Naive thymus-derived CD4-positive, alpha-beta T cell (primary cell): ENCODE measurements around the gene EZR. TPM values are rescaled to one million over a fixed set of nuclear protein-coding genes. Genes with fewer than 3 reads are reported as not detected.

Experiments used
- ATAC-seq: fragments of 150-1000 bp; cut with Tn5 transposase; 2 replicates; pipeline ENCODE4 v1.10.0; 2021; ENCODE audit warnings: mild to moderate bottlenecking, moderate library complexity
- CTCF ChIA-PET: fragments of 350-600 bp; sonication (Branson Sonifier 250); formaldehyde crosslinking; loops from one replicate; lab custom pipeline; 2021; ENCODE audit warnings: antibody characterized with exemption; lab: Charles Lee
- POLR2A ChIA-PET: fragments of 350-600 bp; sonication (Branson Sonifier 250); formaldehyde crosslinking; loops from one replicate; lab custom pipeline; 2021; ENCODE audit warnings: antibody characterized with exemption, inconsistent platforms; lab: Charles Lee
- DNase-seq, 9 donors: peaks; one replicate each; pipeline versions ENCODE4 v3.0.0 to v3.0.0-alpha.2; 2020 to 2022; ENCODE audit warnings: mixed read lengths in 1 of 9
- H3K27ac ChIP-seq: one replicate; pipeline ENCODE4 v1.7.0; 2013; ENCODE audit warnings: mild to moderate bottlenecking, low read depth, low read length, moderate library complexity
- H3K27me3 ChIP-seq, 2 donors: one replicate each; pipeline ENCODE4 v1.7.0; 2013; ENCODE audit warnings: low read length in 2 of 2, mild to moderate bottlenecking in 2 of 2, moderate library complexity in 2 of 2; ENCODE audit not compliant: control insufficient read depth in 2 of 2, insufficient read depth in 2 of 2
- H3K36me3 ChIP-seq, 3 experiments: 1 replicate in 2 of 3; 2 replicates in 1 of 3; pipeline ENCODE4 v1.7.0; 2013; ENCODE audit warnings: low read length in 3 of 3, mild to moderate bottlenecking in 3 of 3, moderate library complexity in 1 of 3; ENCODE audit not compliant: insufficient read depth in 3 of 3, control insufficient read depth in 2 of 3
- H3K4me1 ChIP-seq, 2 donors: one replicate each; pipeline ENCODE4 v1.7.0; 2013; ENCODE audit warnings: low read length in 2 of 2, mild to moderate bottlenecking in 2 of 2, moderate library complexity in 1 of 2; ENCODE audit not compliant: control insufficient read depth in 2 of 2, insufficient read depth in 2 of 2
- H3K4me3 ChIP-seq: 2 replicates; pipeline ENCODE4 v1.7.0; 2013; ENCODE audit warnings: mild to moderate bottlenecking, low read length
- H3K9me3 ChIP-seq, 3 experiments: 1 replicate in 2 of 3; 2 replicates in 1 of 3; pipeline ENCODE4 v1.7.0; 2013; ENCODE audit warnings: low read length in 3 of 3; ENCODE audit not compliant: control insufficient read depth in 2 of 3
- H3K27ac Mint-ChIP-seq, 9 donors: one replicate each; pipeline ENCODE4 v1.8.0; 2020 to 2022; ENCODE audit warnings: mixed read lengths in 9 of 9, mild to moderate bottlenecking in 8 of 9, moderate library complexity in 5 of 9, inconsistent platforms in 2 of 9
- H3K27me3 Mint-ChIP-seq, 5 donors: one replicate each; pipeline ENCODE4 v1.8.0; 2021 to 2022; ENCODE audit warnings: mixed read lengths in 5 of 5, mild to moderate bottlenecking in 1 of 5
- H3K36me3 Mint-ChIP-seq, 5 donors: one replicate each; pipeline ENCODE4 v1.8.0; 2020 to 2022; ENCODE audit warnings: mixed read lengths in 5 of 5, mild to moderate bottlenecking in 3 of 5, inconsistent platforms in 1 of 5
- H3K4me1 Mint-ChIP-seq, 7 donors: one replicate each; pipeline ENCODE4 v1.8.0; 2020 to 2022; ENCODE audit warnings: mixed read lengths in 7 of 7, mild to moderate bottlenecking in 3 of 7, inconsistent platforms in 1 of 7
- H3K4me3 Mint-ChIP-seq, 10 donors: one replicate each; pipeline ENCODE4 v1.8.0; 2020 to 2022; ENCODE audit warnings: mild to moderate bottlenecking in 10 of 10, mixed read lengths in 10 of 10, moderate library complexity in 6 of 10, inconsistent platforms in 2 of 10
- H3K9me3 Mint-ChIP-seq, 11 donors: one replicate each; pipeline ENCODE4 v1.8.0; 2020 to 2022; ENCODE audit warnings: mixed read lengths in 11 of 11, mild to moderate bottlenecking in 4 of 11, inconsistent platforms in 1 of 11, moderate library complexity in 1 of 11
- intact Hi-C, 2 donors: fragments of 100-400 bp; cut with micrococcal nuclease; formaldehyde crosslinking; loops; one replicate each; pipeline ENCODE4 v1.15.1; 2023
- polyA plus RNA-seq, 2 donors: library from polyadenylated mRNA; unstranded; fragments of 300-500 nt; fragmentation: Illumina TruSeq; gene quantifications; one replicate each; pipeline ENCODE4 v1.2.3, GENCODE V29; 2021
- total RNA-seq, 6 experiments: library from RNA in 5 of 6; stranded (reverse) in 5 of 6; gene quantifications; 1 replicate in 5 of 6; 2 replicates in 1 of 6; pipeline ENCODE4 v1.2.3 and lab custom pipeline; 2021 to 2026

EZR gene
- total and polyA plus RNA-seq, 7 experiments from 2014 or later, result 115 to 201 (median 140) TPM

DNA sequence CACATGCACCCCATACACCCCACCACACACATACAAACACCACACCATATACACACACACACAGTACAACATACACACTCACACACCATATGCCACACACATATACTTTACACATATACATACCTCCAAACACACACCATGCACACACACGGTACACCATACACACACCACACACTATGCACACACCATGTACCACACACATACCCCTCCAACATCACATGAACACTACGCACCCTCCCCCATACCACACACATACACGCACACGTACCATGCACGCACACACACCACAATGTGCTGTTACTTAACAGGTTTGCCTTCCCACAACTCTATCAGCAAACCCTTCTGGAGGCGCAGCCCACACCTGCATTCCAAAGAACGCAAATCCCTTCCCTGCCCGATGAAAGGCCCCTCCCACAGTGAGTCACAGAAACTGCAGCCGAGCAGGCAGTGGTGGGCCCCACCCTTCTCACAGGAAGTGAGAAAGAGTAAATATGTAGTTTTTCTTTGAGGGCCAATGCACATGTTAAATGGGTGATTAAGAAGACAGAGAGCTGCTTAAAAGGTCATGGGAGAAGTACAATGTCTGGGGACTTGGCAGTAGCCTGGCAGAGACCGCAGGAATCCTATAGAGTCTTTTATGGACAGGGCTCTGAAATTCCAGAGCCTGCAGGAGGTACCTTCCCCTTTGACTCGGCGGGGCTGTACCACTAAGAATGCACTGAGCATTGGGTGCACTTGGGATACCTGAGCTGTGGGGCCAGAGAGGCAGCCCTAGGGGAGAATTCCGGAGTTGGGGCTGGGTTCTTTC, 34.1 kb upstream of the EZR start:
- H3K27ac Mint-ChIP-seq, result no peak overlapping the region
- POLR2A ChIA-PET, result interaction anchor here (0.7 to 7.1 kb wide), 27 partner anchors 9 to 620 kb away, joined by 3 to 219 read pairs (median 5); partner anchors contain the start of genes EZR and TAGAP
- peak; percentile 79 for ATAC-seq

GRCh38 chr6:158852312-158853071, 33.3 kb upstream of the EZR start:
- ChIA-PET CTCF (interaction anchor here (0.9 to 2.0 kb wide), 2 partner anchors 12 to 17 kb away, joined by 4 to 7 read pairs; no protein-coding TSS in a partner anchor), POLR2A (interaction anchor here (0.5 to 7.1 kb wide), 11 partner anchors 10 to 619 kb away, joined by 3 to 219 read pairs (median 4); partner anchors contain the start of gene EZR)
- Mint-ChIP-seq H3K27me3 (no peaks in the 10 kb centered on the region), H3K9me3 (no peaks in the 10 kb centered on the region), H3K4me1 (peaks cover 14 to 41% (median 30%) of the 10 kb centered on the region in 7 donors), H3K27ac (no peak overlapping the region), H3K36me3 (peaks cover 0 to 1% (median 0%) of the 10 kb centered on the region in 5 donors), H3K4me3 (peak overlapping the region in 3 of 10 donors; percentile 14 to 48 (median 18))
- peak overlapping the region; percentile 83 for H3K27ac ChIP-seq
- intact Hi-C loops, result loop anchor here (1.0 to 10.0 kb wide), 10 partner anchors 17 to 1088 kb away; partner anchors contain the start of genes EZR (in 1 of the 2), SOD2 (in 1 of the 2) and TAGAP (in 1 of the 2)
- H3K4me1 ChIP-seq, result peaks cover 47 to 55% of the 10 kb centered on the region in 2 donors
- ATAC-seq (no peak), DNase-seq (peak in 2 of 9 donors; percentile 11 to 18)
- no peaks in the 10 kb centered on the region for H3K9me3 ChIP-seq
- no peaks in the 10 kb centered on the region for H3K27me3 ChIP-seq
- no peaks in the 10 kb centered on the region for H3K36me3 ChIP-seq
- H3K4me3 ChIP-seq, result peak overlapping the region; percentile 55

More for the DNA sequence above, 34.1 kb upstream of the EZR start:
- peak; percentile 54 to 93 (median 86) for DNase-seq
- Mint-ChIP-seq H3K36me3 (peaks cover 0 to 1% (median 0%) of the 10 kb centered on the region in 5 donors), H3K27me3 (no peaks in the 10 kb centered on the region), H3K9me3 (no peaks in the 10 kb centered on the region), H3K4me3 (no peak overlapping the region), H3K4me1 (peaks cover 16 to 42% (median 33%) of the 10 kb centered on the region in 7 donors)
- Histone ChIP-seq H3K36me3 (no peaks in the 10 kb centered on the region), H3K9me3 (no peaks in the 10 kb centered on the region), H3K27me3 (no peaks in the 10 kb centered on the region), H3K4me3 (peak overlapping the region; percentile 55), H3K27ac (peak overlapping the region; percentile 83), H3K4me1 (peaks cover 47 to 55% of the 10 kb centered on the region in 2 donors)
- CTCF ChIA-PET, result interaction anchor here (1.1 to 2.0 kb wide), 6 partner anchors 11 to 60 kb away, joined by 3 to 7 read pairs (median 4); no protein-coding TSS in a partner anchor
- intact Hi-C loops, result loop anchor here (1.0 to 10.0 kb wide), 10 partner anchors 16 to 1088 kb away; partner anchors contain the start of genes EZR (in 1 of the 2), SOD2 (in 1 of the 2) and TAGAP (in 1 of the 2)

DNA sequence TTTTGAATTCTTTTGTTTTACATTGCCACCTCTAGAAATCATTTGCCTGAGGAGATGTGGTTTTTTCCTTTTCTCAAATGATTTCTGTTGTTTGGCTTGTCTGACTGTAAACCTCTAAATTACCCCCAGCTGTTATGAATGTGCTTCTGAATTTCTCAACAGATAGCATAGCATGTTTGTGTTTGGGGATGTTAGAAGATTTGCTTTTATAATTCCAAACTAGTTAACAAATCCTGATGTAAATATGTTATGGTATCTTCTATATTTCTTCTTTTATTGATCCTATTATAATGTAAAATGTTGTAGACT, 31.6 kb upstream of the EZR start:
- POLR2A ChIA-PET, result interaction anchor here (7.1 kb wide), 1 partner anchor 16 kb away, joined by 219 read pairs; no protein-coding TSS in a partner anchor
- intact Hi-C loops, result loop anchor here (1.0 to 10.0 kb wide), 6 partner anchors 19 to 1086 kb away; partner anchors contain the start of gene TAGAP (in 1 of the 2)
- no peak for ATAC-seq
- peak overlapping the region in 3 of 10 donors; percentile 32 to 78 (median 67) for H3K4me3 Mint-ChIP-seq
- H3K27ac Mint-ChIP-seq, result peak overlapping the region in 4 of 9 donors; percentile 95 to 98 (median 98)
- Histone ChIP-seq H3K27ac (peak overlapping the region; percentile 77), H3K4me1 (peaks cover 45 to 50% of the 10 kb centered on the region in 2 donors), H3K36me3 (no peaks in the 10 kb centered on the region), H3K27me3 (no peaks in the 10 kb centered on the region), H3K4me3 (no peak overlapping the region), H3K9me3 (no peaks in the 10 kb centered on the region)
- CTCF ChIA-PET, result no interaction called here
- H3K9me3 Mint-ChIP-seq, result no peaks in the 10 kb centered on the region
- H3K4me1 Mint-ChIP-seq, result peaks cover 1 to 31% (median 22%) of the 10 kb centered on the region in 7 donors
- H3K27me3 Mint-ChIP-seq, result peaks cover 0 to 4% (median 0%) of the 10 kb centered on the region in 5 donors
- DNase-seq, result no peak
- no peaks in the 10 kb centered on the region for H3K36me3 Mint-ChIP-seq

- peak overlapping the region; percentile 77 for H3K27ac ChIP-seq
- POLR2A ChIA-PET, result interaction anchor here (1.0 to 7.1 kb wide), 3 partner anchors 17 to 24 kb away, joined by 3 to 219 read pairs (median 3); no protein-coding TSS in a partner anchor
- intact Hi-C loops, result loop anchor here (1.0 to 10.0 kb wide), 6 partner anchors 19 to 1085 kb away; partner anchors contain the start of gene TAGAP (in 1 of the 2)
- Mint-ChIP-seq H3K36me3 (no peaks in the 10 kb centered on the region), H3K4me3 (peak overlapping the region in 9 of 10 donors; percentile 8 to 78 (median 50)), H3K4me1 (peaks cover 0 to 31% (median 21%) of the 10 kb centered on the region in 7 donors), H3K9me3 (no peaks in the 10 kb centered on the region), H3K27me3 (peaks cover 0 to 6% (median 0%) of the 10 kb centered on the region in 5 donors), H3K27ac (peak overlapping the region in 4 of 9 donors; percentile 95 to 98 (median 98))
- CTCF ChIA-PET, result no interaction called here
- no peak overlapping the region for H3K4me3 ChIP-seq
- H3K36me3 ChIP-seq, result no peaks in the 10 kb centered on the region
- H3K27me3 ChIP-seq, result no peaks in the 10 kb centered on the region
- DNase-seq (peak in 8 of 9 donors; percentile 39 to 81 (median 71)), ATAC-seq (peak; percentile 75)
- H3K4me1 ChIP-seq, result peaks cover 43 to 47% of the 10 kb centered on the region in 2 donors
- H3K9me3 ChIP-seq, result no peaks in the 10 kb centered on the region
Observed at GRCh38 chr6:158849899-158850806, 31.0 kb upstream of the EZR start.

- ChIA-PET POLR2A (no interaction called here), CTCF (no interaction called here)
- no peaks in the 10 kb centered on the region for H3K36me3 ChIP-seq
- H3K4me1 Mint-ChIP-seq, result peaks cover 0 to 31% (median 21%) of the 10 kb centered on the region in 7 donors
- peaks cover 0 to 15% (median 0%) of the 10 kb centered on the region in 5 donors for H3K27me3 Mint-ChIP-seq
- H3K27ac ChIP-seq, result no peak overlapping the region
- no peaks in the 10 kb centered on the region for H3K9me3 Mint-ChIP-seq
- peaks cover 26 to 31% of the 10 kb centered on the region in 2 donors for H3K4me1 ChIP-seq
- DNase-seq (no peak), ATAC-seq (no peak)
- H3K4me3 Mint-ChIP-seq, result no peak overlapping the region
- peak overlapping the region in 5 of 9 donors; percentile 59 to 98 (median 92) for H3K27ac Mint-ChIP-seq
- H3K4me3 ChIP-seq, result no peak overlapping the region
- no peaks in the 10 kb centered on the region for H3K27me3 ChIP-seq
- H3K36me3 Mint-ChIP-seq, result no peaks in the 10 kb centered on the region
- H3K9me3 ChIP-seq, result no peaks in the 10 kb centered on the region
- intact Hi-C loops, result no loop called here
Observed at GRCh38 chr6:158848490-158848895, 29.3 kb upstream of the EZR start.
